ENCODE data around the gene DDX21. TPM values are rescaled to one million over a fixed set of nuclear protein-coding genes. Genes with fewer than 3 reads are reported as not detected.
A peak's percentile ranks its signal among the peaks of the same experiment; 100 is the strongest.
"Not testable (repeated sequence)": the region's sequence is repeated elsewhere in the genome, so short reads cannot be mapped to it uniquely, and the experiment has no call there.

The DDX21 gene
- total RNA-seq, 1 donor from 2014 or later: 43.4 TPM

DNA sequence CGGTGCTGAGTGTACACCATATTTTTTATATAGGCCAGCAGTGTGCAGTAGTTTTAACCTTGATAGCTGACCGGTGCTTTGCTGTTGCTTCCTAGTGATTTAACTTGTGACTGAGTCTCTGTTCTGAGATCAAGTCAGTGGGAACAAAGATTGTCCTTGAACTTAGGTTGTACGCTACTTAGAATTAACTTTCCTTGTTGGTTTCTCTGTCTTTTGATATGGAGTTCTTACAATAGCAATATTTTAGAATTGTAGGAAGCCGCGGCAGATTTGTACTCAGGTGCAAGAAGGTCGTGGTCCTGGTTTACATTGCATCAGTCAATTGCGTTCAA, 1.3 kb downstream of the DDX21 start:
- Histone ChIP-seq H3K4me1 (peaks cover 37% of the 10 kb centered on the region), H3K4me3 (peak overlapping the region; percentile 99), H3K36me3 (peaks cover 30% of the 10 kb centered on the region), H3K9me3 (no peaks in the 10 kb centered on the region), H3K27ac (peak overlapping the region; percentile 97), H3K27me3 (ENCODE audit: low read depth) (no peaks in the 10 kb centered on the region)
- TF ChIP-seq, protein P1, sequence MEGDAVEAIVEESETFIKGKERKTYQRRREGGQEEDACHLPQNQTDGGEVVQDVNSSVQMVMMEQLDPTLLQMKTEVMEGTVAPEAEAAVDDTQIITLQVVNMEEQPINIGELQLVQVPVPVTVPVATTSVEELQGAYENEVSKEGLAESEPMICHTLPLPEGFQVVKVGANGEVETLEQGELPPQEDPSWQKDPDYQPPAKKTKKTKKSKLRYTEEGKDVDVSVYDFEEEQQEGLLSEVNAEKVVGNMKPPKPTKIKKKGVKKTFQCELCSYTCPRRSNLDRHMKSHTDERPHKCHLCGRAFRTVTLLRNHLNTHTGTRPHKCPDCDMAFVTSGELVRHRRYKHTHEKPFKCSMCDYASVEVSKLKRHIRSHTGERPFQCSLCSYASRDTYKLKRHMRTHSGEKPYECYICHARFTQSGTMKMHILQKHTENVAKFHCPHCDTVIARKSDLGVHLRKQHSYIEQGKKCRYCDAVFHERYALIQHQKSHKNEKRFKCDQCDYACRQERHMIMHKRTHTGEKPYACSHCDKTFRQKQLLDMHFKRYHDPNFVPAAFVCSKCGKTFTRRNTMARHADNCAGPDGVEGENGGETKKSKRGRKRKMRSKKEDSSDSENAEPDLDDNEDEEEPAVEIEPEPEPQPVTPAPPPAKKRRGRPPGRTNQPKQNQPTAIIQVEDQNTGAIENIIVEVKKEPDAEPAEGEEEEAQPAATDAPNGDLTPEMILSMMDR (IDR thresholded peaks at IDR 0.05): no peak
- DNase-seq (no peak), ATAC-seq (no peak)
- intact Hi-C loops (cut with DNase I): no loop called here

DNA sequence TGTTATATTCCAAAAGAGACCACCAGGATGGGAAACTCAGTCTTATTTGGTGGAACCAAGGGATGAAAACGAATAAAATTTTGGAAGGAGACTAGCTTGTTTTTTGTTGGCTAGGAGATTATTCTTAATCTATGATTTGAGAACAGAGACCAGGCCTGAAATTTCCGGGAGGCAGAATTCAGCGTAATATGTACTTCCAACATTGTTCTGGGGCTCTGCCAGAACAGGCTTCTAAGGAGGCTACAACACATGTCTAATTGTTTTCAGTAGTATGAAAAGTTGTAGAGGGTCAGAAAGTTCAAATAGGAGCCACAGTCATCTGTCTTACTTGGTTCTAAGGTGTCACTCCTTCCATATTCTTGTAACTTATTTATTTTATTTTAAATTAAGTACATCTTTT, 1.7 kb downstream of the DDX21 start:
- ATAC-seq (no peak), DNase-seq (no peak)
- H3K36me3 ChIP-seq: peaks cover 34% of the 10 kb centered on the region
- TF ChIP-seq, protein P1 (IDR thresholded peaks at IDR 0.05): no peak
- H3K4me3 ChIP-seq: peak overlapping the region; percentile 99
- no peaks in the 10 kb centered on the region for H3K27me3 ChIP-seq (ENCODE audit: low read depth)
- H3K9me3 ChIP-seq: no peaks in the 10 kb centered on the region
- H3K27ac ChIP-seq: no peak overlapping the region
- intact Hi-C loops (cut with DNase I): no loop called here
- H3K4me1 ChIP-seq: peaks cover 37% of the 10 kb centered on the region

- no peak overlapping the region for H3K27ac ChIP-seq
- no peak for ATAC-seq
- TF ChIP-seq, protein P1 (IDR thresholded peaks at IDR 0.05): no peak
- no peaks in the 10 kb centered on the region for H3K27me3 ChIP-seq (ENCODE audit: low read depth)
- H3K4me1 ChIP-seq: peaks cover 37% of the 10 kb centered on the region
- DNase-seq: no peak
- no peak overlapping the region for H3K4me3 ChIP-seq
- intact Hi-C loops (cut with DNase I): no loop called here
- H3K36me3 ChIP-seq: peaks cover 56% of the 10 kb centered on the region
- no peaks in the 10 kb centered on the region for H3K9me3 ChIP-seq
Measured at GRCh38 chr10:68959695-68960527, 3.9 kb downstream of the DDX21 start.

GRCh38 chr10:68963151-68963550, 7.2 kb downstream of the DDX21 start:
- peaks cover 89% of the 10 kb centered on the region for H3K36me3 ChIP-seq
- intact Hi-C loops (cut with DNase I): no loop called here
- DNase-seq (no peak), ATAC-seq (no peak)
- H3K4me1 ChIP-seq: peaks cover 19% of the 10 kb centered on the region
- no peaks in the 10 kb centered on the region for H3K9me3 ChIP-seq
- no peaks in the 10 kb centered on the region for H3K27me3 ChIP-seq (ENCODE audit: low read depth)
- H3K4me3 ChIP-seq: no peak overlapping the region
- no peak overlapping the region for H3K27ac ChIP-seq
- TF ChIP-seq, protein P1 (IDR thresholded peaks at IDR 0.05): no peak

GRCh38 chr10:68973975-68974374, 18.0 kb downstream of the DDX21 start:
- no peak overlapping the region for H3K27ac ChIP-seq
- no peak for ATAC-seq
- H3K27me3 ChIP-seq (ENCODE audit: low read depth): no peaks in the 10 kb centered on the region
- intact Hi-C loops (cut with DNase I): no loop called here
- H3K9me3 ChIP-seq: no peaks in the 10 kb centered on the region
- no peaks in the 10 kb centered on the region for H3K4me1 ChIP-seq
- TF ChIP-seq, protein P1 (IDR thresholded peaks at IDR 0.05): no peak
- DNase-seq: no peak
- no peak overlapping the region for H3K4me3 ChIP-seq
- H3K36me3 ChIP-seq: peaks cover 100% of the 10 kb centered on the region

- H3K4me1 ChIP-seq; H3K27ac ChIP-seq; H3K27me3 ChIP-seq (ENCODE audit: low read depth); ATAC-seq; intact Hi-C loops (cut with DNase I); H3K4me3 ChIP-seq; H3K9me3 ChIP-seq; DNase-seq: not testable (repeated sequence)
- peaks cover 99% of the 10 kb centered on the region for H3K36me3 ChIP-seq
Measured at GRCh38 chr10:68975936-68976473, 20.0 kb downstream of the DDX21 start.

GRCh38 chr10:68979738-68980137, 23.8 kb downstream of the DDX21 start:
- H3K4me3 ChIP-seq; H3K27ac ChIP-seq; H3K9me3 ChIP-seq; H3K27me3 ChIP-seq (ENCODE audit: low read depth); intact Hi-C loops (cut with DNase I); DNase-seq; ATAC-seq; H3K4me1 ChIP-seq: not testable (repeated sequence)
- peaks cover 99% of the 10 kb centered on the region for H3K36me3 ChIP-seq

All from lower lobe of right lung (tissue), 2 donors.